Measurements from ENCODE around the gene IKBKG. TPM values are rescaled to one million over a fixed set of nuclear protein-coding genes. Genes with fewer than 3 reads are reported as not detected.

Gene IKBKG
- total and polyA plus RNA-seq, 2 of the 8 experiments (the other 6 are each of a cell fraction or from before 2014, with no cell fraction given): 17.5 to 18.1 TPM

- FAIRE-seq (no peak), DNase-seq (ENCODE audit: low read depth in 1 of 2, low spot score in 2 of 2) (no peak)
- no peak overlapping the region for H3K23ac ChIP-seq (ENCODE audit: insufficient read length)
- H3K18ac ChIP-seq (ENCODE audit: extremely low read depth, low read length): no peak overlapping the region
- no peak overlapping the region for H2BK15ac ChIP-seq (ENCODE audit: low read length)
- H3K27ac ChIP-seq (ENCODE audit: low read depth, low read length): no peak overlapping the region
- no peak overlapping the region for H3K14ac ChIP-seq (ENCODE audit: insufficient read length)
- H2BK20ac ChIP-seq (ENCODE audit: low read length): no peak overlapping the region
- H3K4me3 ChIP-seq (ENCODE audit: extremely low read depth in 1 of 4, insufficient read depth in 2 of 4, low read depth in 3 of 4, low read length in 4 of 4): no peak overlapping the region
- no peak overlapping the region for H4K5ac ChIP-seq (ENCODE audit: insufficient read length, low read depth, low read length)
- H3K4me1 ChIP-seq (replicated peaks in 1 of 4; ENCODE audit: control insufficient read depth in 3 of 4, insufficient read depth in 4 of 4, low read length in 3 of 4): peaks cover 0 to 7% (median 0%) of the 10 kb centered on the region in 4 experiments; a peak in 3 of 7 replicates
- H3K23me2 ChIP-seq (ENCODE audit: low read depth, low read length): no peaks in the 10 kb centered on the region
- H3K36me3 ChIP-seq (ENCODE audit: control insufficient read depth in 2 of 4, insufficient read depth in 4 of 4, low read length in 3 of 4): no peaks in the 10 kb centered on the region
- no peaks in the 10 kb centered on the region for H3K79me2 ChIP-seq (ENCODE audit: control insufficient read depth in 1 of 2, insufficient read depth in 2 of 2, low read length in 2 of 2)
- TF ChIP-seq CBX8 (IDR thresholded peaks at IDR 0.05; ENCODE audit: borderline replicate concordance, low read depth, low read length) (no peak), JUND (IDR thresholded peaks at IDR 0.05; ENCODE audit: low read length) (no peak), POLR2A (IDR thresholded peaks at IDR 0.05; ENCODE audit: control extremely low read depth in 1 of 2, low read depth in 2 of 2, low read length in 2 of 2) (no peak), HDAC6 (IDR thresholded peaks at IDR 0.05; ENCODE audit: low read depth, low read length) (no peak), RXRA (IDR thresholded peaks at IDR 0.05; ENCODE audit: insufficient read depth, low read depth, low read length) (no peak), EZH2 (IDR thresholded peaks at IDR 0.05; ENCODE audit: low read depth, low read length, severe bottlenecking) (no peak), CTCF (IDR thresholded peaks at IDR 0.05; ENCODE audit: control extremely low read depth in 1 of 3, insufficient read depth in 1 of 3, low read depth in 1 of 3, low read length in 3 of 3) (no peak)
- no peaks in the 10 kb centered on the region for H4K20me1 ChIP-seq (replicated peaks in 1 of 2; ENCODE audit: control insufficient read depth in 1 of 2, insufficient read depth in 2 of 2, low read length in 2 of 2)
- peaks cover 3 to 8% of the 10 kb centered on the region in 2 experiments for H3K9me3 ChIP-seq (ENCODE audit: insufficient read depth in 2 of 2, low read depth in 1 of 2, low read length in 1 of 2)
- no peaks in the 10 kb centered on the region for H3K79me1 ChIP-seq (ENCODE audit: low read depth, low read length)
- no peak overlapping the region for H2BK12ac ChIP-seq (ENCODE audit: low read depth, low read length)
- no peak overlapping the region for H3K9ac ChIP-seq (replicated peaks in 1 of 4; ENCODE audit: extremely low read depth in 1 of 4, low read depth in 3 of 4, low read length in 3 of 4)
- no peak overlapping the region for H2AFZ ChIP-seq (ENCODE audit: low read length)
- 88% methylated on average over 12 of the region's 15 CpGs; no CpG with 5 or more reads in 1 of the 2 experiments for WGBS, 2 experiments (ENCODE audit: extremely low coverage in 1 of 2, insufficient coverage in 1 of 2, insufficient read length in 1 of 2, insufficient replicate concordance in 2 of 2, low coverage in 1 of 2, low lambda C conversion rate in 2 of 2, missing lambda C conversion rate in 1 of 2)
- ChIA-PET CTCF (ENCODE audit: partially characterized antibody) (no interaction called here), POLR2A (ENCODE audit: partially characterized antibody) (no interaction called here)
- H3K4me2 ChIP-seq (ENCODE audit: insufficient read depth in 1 of 2, low read depth in 2 of 2, low read length in 2 of 2): no peak overlapping the region
- H3K27me3 ChIP-seq (replicated peaks in 1 of 4; ENCODE audit: control insufficient read depth in 3 of 4, extremely low read depth in 1 of 4, insufficient read depth in 3 of 4, low read length in 3 of 4): no peaks in the 10 kb centered on the region
- no peak overlapping the region for H2BK120ac ChIP-seq (replicated peaks; ENCODE audit: low read depth, low read length)
- H4K8ac ChIP-seq (ENCODE audit: extremely low read depth, insufficient read depth, low read length): no peak overlapping the region
- no peak overlapping the region for H2AK5ac ChIP-seq (ENCODE audit: low read depth, low read length)
- H3K56ac ChIP-seq (replicated peaks; ENCODE audit: insufficient read length, low read depth, low read length): no peak overlapping the region
- H4K91ac ChIP-seq (replicated peaks; ENCODE audit: insufficient read length, low read length): no peak overlapping the region
- H2BK5ac ChIP-seq (ENCODE audit: low read depth, low read length): no peak overlapping the region
- H3K4ac ChIP-seq (replicated peaks; ENCODE audit: insufficient read length, low read depth, low read length): no peak overlapping the region
Measured at GRCh38 chrX:154600759-154601374, 53.4 kb downstream of the IKBKG start.

Measured in H1 (cell line).